WTC11 (cell line): ENCODE results near the gene ANKRD13D. TPM values are rescaled to one million over a fixed set of nuclear protein-coding genes. Genes with fewer than 3 reads are reported as not detected.

Experiments
- ATAC-seq: fragments of 200-7000 bp; cut with Tn5 transposase; 2 replicates; pipeline ENCODE4 v1.10.0; 2021; ENCODE audit warnings: mild to moderate bottlenecking, moderate library complexity
- CTCF ChIA-PET: fragments of 300-600 bp; sonication (Branson Sonifier 250); formaldehyde crosslinking; loops from one replicate; lab custom pipeline; 2021; ENCODE audit warnings: antibody characterized with exemption; lab: Charles Lee
- POLR2A ChIA-PET: fragments of 350-600 bp; sonication (Branson Sonifier 250); formaldehyde crosslinking; loops from one replicate; lab custom pipeline; 2021; ENCODE audit warnings: antibody characterized with exemption; lab: Charles Lee
- DNase-seq: peaks from one replicate; pipeline ENCODE4 v3.0.0; 2021; ENCODE audit warnings: low spot score
- H3K27ac Mint-ChIP-seq: 2 replicates; pipeline ENCODE4 v1.8.0; 2021; ENCODE audit warnings: mixed read lengths
- H3K27me3 Mint-ChIP-seq: 2 replicates; pipeline ENCODE4 v1.8.0; 2021; ENCODE audit warnings: low read depth, mild to moderate bottlenecking, moderate library complexity, mixed read lengths
- H3K36me3 Mint-ChIP-seq: 2 replicates; pipeline ENCODE4 v1.8.0; 2021; ENCODE audit warnings: mixed read lengths
- H3K4me1 Mint-ChIP-seq: 2 replicates; pipeline ENCODE4 v1.8.0; 2022; ENCODE audit warnings: mixed read lengths
- H3K4me3 Mint-ChIP-seq: 2 replicates; pipeline ENCODE4 v1.8.0; 2021; ENCODE audit warnings: mild to moderate bottlenecking, moderate library complexity, mixed read lengths
- H3K9me3 Mint-ChIP-seq: 2 replicates; pipeline ENCODE4 v1.8.0; 2021; ENCODE audit warnings: mixed read lengths
- AFF4 ChIP-seq: sonication (generic); formaldehyde crosslinking; IDR thresholded peaks from 2 replicates; pipeline ENCODE4 v1.8.1; 2023; ENCODE audit warnings: mild to moderate bottlenecking, missing genetic modification reagents, borderline replicate concordance
- ARID4B ChIP-seq: sonication (generic); formaldehyde crosslinking; IDR thresholded peaks from 2 replicates; pipeline ENCODE4 v1.8.0; 2023; ENCODE audit warnings: missing genetic modification reagents, mild to moderate bottlenecking, borderline replicate concordance
- ATF6 ChIP-seq: sonication (generic); formaldehyde crosslinking; IDR thresholded peaks from 2 replicates; pipeline ENCODE4 v1.8.1; 2023; ENCODE audit warnings: mild to moderate bottlenecking, missing genetic modification reagents
- CTCF ChIP-seq: fragments of 200-600 bp; IDR thresholded peaks from 2 replicates; pipeline ENCODE4 v1.8.0; 2022; ENCODE audit warnings: antibody characterized with exemption
- E2F1 ChIP-seq: sonication (generic); formaldehyde crosslinking; IDR thresholded peaks from 2 replicates; pipeline ENCODE4 v1.8.0; 2022; ENCODE audit warnings: mild to moderate bottlenecking, missing genetic modification reagents
- ELF4 ChIP-seq: sonication (generic); formaldehyde crosslinking; IDR thresholded peaks from 2 replicates; pipeline ENCODE4 v1.8.1; 2022; ENCODE audit warnings: low read depth, mild to moderate bottlenecking, moderate library complexity, missing genetic modification reagents
- ESRRA ChIP-seq: sonication (generic); formaldehyde crosslinking; IDR thresholded peaks from 2 replicates; pipeline ENCODE4 v1.8.1; 2022; ENCODE audit warnings: mild to moderate bottlenecking, missing genetic modification reagents, borderline replicate concordance
- GTF2I ChIP-seq: fragments of 250-450 bp; sonication (Bioruptor Pico); conservative IDR thresholded peaks from 2 replicates; pipeline ENCODE4 v1.4.0; 2021; ENCODE audit warnings: mild to moderate bottlenecking
- MAX ChIP-seq: sonication (generic); formaldehyde crosslinking; IDR thresholded peaks from 2 replicates; pipeline ENCODE4 v1.8.0; 2022; ENCODE audit warnings: mild to moderate bottlenecking, missing genetic modification reagents
- NFE2L1 ChIP-seq: sonication (generic); formaldehyde crosslinking; IDR thresholded peaks from 2 replicates; pipeline ENCODE4 v1.8.1; 2023; ENCODE audit warnings: missing genetic modification reagents
- PRDM15 ChIP-seq: sonication (generic); formaldehyde crosslinking; IDR thresholded peaks from 2 replicates; pipeline ENCODE4 v1.8.0; 2022; ENCODE audit warnings: missing genetic modification reagents
- RELA ChIP-seq: sonication (generic); formaldehyde crosslinking; IDR thresholded peaks from 2 replicates; pipeline ENCODE4 v1.8.1; 2022; ENCODE audit warnings: missing genetic modification reagents, mild to moderate bottlenecking, borderline replicate concordance
- SMAD3 ChIP-seq: sonication (generic); formaldehyde crosslinking; IDR thresholded peaks from 2 replicates; pipeline ENCODE4 v1.8.0; 2022; ENCODE audit warnings: missing genetic modification reagents, mild to moderate bottlenecking, borderline replicate concordance
- SOX15 ChIP-seq: fragments of 250-450 bp; sonication (Bioruptor Pico); IDR thresholded peaks from 2 replicates; pipeline ENCODE4 v1.9.0; 2021; ENCODE audit warnings: mild to moderate bottlenecking
- ZNF317 ChIP-seq: sonication (generic); formaldehyde crosslinking; IDR thresholded peaks from 2 replicates; pipeline ENCODE4 v1.8.1; 2023; ENCODE audit warnings: low read depth, mild to moderate bottlenecking, moderate library complexity, missing genetic modification reagents, borderline replicate concordance
- total RNA-seq: library from RNA; stranded (reverse); gene quantifications from 3 replicates; pipeline ENCODE4 v1.2.3, GENCODE V29; 2021

ANKRD13D gene
- total RNA-seq, 1 experiment from 2014 or later, result 55.5 TPM

- no peak for TF ChIP-seq AFF4 (CRISPR knock-in tag)
Observed at GRCh38 chr11:67345247-67345919, 56.3 kb downstream of the ANKRD13D start (continued).

GRCh38 chr11:67345920-67346819, 57.1 kb downstream of the ANKRD13D start:
- Mint-ChIP-seq H3K27me3 (peaks cover 10% of the 10 kb centered on the region), H3K36me3 (no peaks in the 10 kb centered on the region)
- TF ChIP-seq ELF4 (no peak), SOX15 (CRISPR knock-in tag) (no peak), ZNF317 (no peak), ESRRA (CRISPR knock-in tag) (no peak), E2F1 (CRISPR knock-in tag) (no peak), GTF2I (no peak), MAX (CRISPR knock-in tag) (no peak), ATF6 (no peak), RELA (CRISPR knock-in tag) (no peak), NFE2L1 (no peak), PRDM15 (peak; percentile 98), SMAD3 (CRISPR knock-in tag) (no peak), CTCF (0 out of 2 replicates have a peak, but pooled peaks have one; percentile 43), ARID4B (CRISPR knock-in tag) (no peak)

More at GRCh38 chr11:67345920-67346819, 57.1 kb downstream of the ANKRD13D start:
- DNase-seq (no peak), ATAC-seq (peak; percentile 82)
- Mint-ChIP-seq H3K4me1 (peaks cover 9% of the 10 kb centered on the region), H3K27ac (peak overlapping the region; percentile 41; the same call in 1 of the 2 replicates), H3K4me3 (no peak overlapping the region), H3K9me3 (no peaks in the 10 kb centered on the region)
- POLR2A ChIA-PET, result interaction anchor here (0.6 kb wide), 1 partner anchor 27 kb away, joined by 5 read pairs; the partner anchor contains the start of gene CLCF1
- CTCF ChIA-PET, result interaction anchor here (0.5 to 6.6 kb wide), 28 partner anchors 9 to 243 kb away, joined by 3 to 61 read pairs (median 6); partner anchors contain the start of genes ANKRD13D, CLCF1, PPP1CA and RAD9A
